Endothelial cell of umbilical vein (primary cell): ENCODE measurements around the gene GJB2.

Source experiments
- CTCF ChIP-seq, 2 donors: IDR thresholded peaks; 1 replicate in 1 of 2; 2 replicates in 1 of 2; pipeline ENCODE4 v1.5.1; 2011; ENCODE audit warnings: low read length in 2 of 2, mild to moderate bottlenecking in 2 of 2, moderate library complexity in 2 of 2, control low read depth in 1 of 2, inconsistent platforms in 1 of 2, low read depth in 1 of 2; ENCODE audit not compliant: insufficient read depth in 1 of 2; ENCODE audit errors: extremely low read depth in 1 of 2
- EZH2 ChIP-seq: IDR thresholded peaks from 2 replicates; pipeline ENCODE4 v1.6.1; 2012; ENCODE audit warnings: borderline replicate concordance, low read depth, mild to moderate bottlenecking, moderate library complexity, low read length, inconsistent platforms; ENCODE audit not compliant: severe bottlenecking
- FOS ChIP-seq: IDR thresholded peaks from 2 replicates; pipeline ENCODE4 v1.6.1; 2011; ENCODE audit warnings: mild to moderate bottlenecking, low read length, moderate library complexity, borderline replicate concordance; ENCODE audit not compliant: insufficient read depth
- GATA2 ChIP-seq: IDR thresholded peaks from 2 replicates; pipeline ENCODE4 v1.7.0; 2011; ENCODE audit warnings: low read depth, mild to moderate bottlenecking, moderate library complexity, mixed read lengths, low read length; ENCODE audit not compliant: insufficient read length, insufficient read depth
- JUN ChIP-seq: IDR thresholded peaks from 2 replicates; pipeline ENCODE4 v1.6.1; 2011; ENCODE audit warnings: borderline replicate concordance, low read depth; ENCODE audit not compliant: insufficient read length, insufficient read depth
- MYC ChIP-seq: IDR thresholded peaks from one replicate; pipeline ENCODE4 v1.6.1; 2011; ENCODE audit warnings: mild to moderate bottlenecking, low read depth, low read length
- POLR2A ChIP-seq: IDR thresholded peaks from 2 replicates; pipeline ENCODE4 v1.6.1; 2012; ENCODE audit warnings: low read depth, mild to moderate bottlenecking, control low read depth, low read length
- POLR2AphosphoS5 ChIP-seq: IDR thresholded peaks from 2 replicates; pipeline ENCODE4 v1.6.1; 2012; ENCODE audit warnings: low read depth, mild to moderate bottlenecking, control low read depth, low read length, moderate library complexity; ENCODE audit not compliant: insufficient read depth
- TF ChIP-seq, protein P1 (sequence below): IDR thresholded peaks from 2 replicates; pipeline ENCODE4 v1.6.1; 2011; ENCODE audit not compliant: insufficient read depth, insufficient read length

GRCh38 chr13:20142023-20142926 is 50.5 kb downstream of the GJB2 start:
- TF ChIP-seq CTCF (IDR thresholded peaks at IDR 0.05; ENCODE audit: extremely low read depth in 1 of 2, insufficient read depth in 1 of 2, low read depth in 1 of 2, low read length in 2 of 2): no peak
- no peak for TF ChIP-seq POLR2A
- TF ChIP-seq EZH2: peak; percentile 85
- TF ChIP-seq, protein P1, sequence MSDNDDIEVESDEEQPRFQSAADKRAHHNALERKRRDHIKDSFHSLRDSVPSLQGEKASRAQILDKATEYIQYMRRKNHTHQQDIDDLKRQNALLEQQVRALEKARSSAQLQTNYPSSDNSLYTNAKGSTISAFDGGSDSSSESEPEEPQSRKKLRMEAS: no peak
- TF ChIP-seq POLR2AphosphoS5: no peak
- TF ChIP-seq JUN: no peak
- no peak for TF ChIP-seq FOS
- no peak for TF ChIP-seq MYC
- TF ChIP-seq GATA2: no peak
